Right ventricle myocardium superior (tissue), 1 donor: ENCODE measurements around the gene EXOSC7. TPM values are rescaled to one million over a fixed set of nuclear protein-coding genes. Genes with fewer than 3 reads are reported as not detected.

Experiments
- ATAC-seq: fragments of 200-7000 bp; cut with Tn5 transposase; one replicate; pipeline ENCODE4 v1.9.1; 2020; ENCODE audit warnings: mild to moderate bottlenecking; ENCODE audit not compliant: poor library complexity
- DNase-seq: peaks from one replicate; pipeline ENCODE4 v3.0.0-alpha.2; 2020
- intact Hi-C: fragments of 100-400 bp; cut with DNase I; formaldehyde crosslinking; loops from one replicate; pipeline ENCODE4 v1.11.2; 2022
- total RNA-seq: library from RNA; stranded (reverse); fragmentation: NEBNext Ultra II Directional; extraction: Animal tissue kit (Norgen Biotek cat#: 25700); gene quantifications from one replicate; pipeline ENCODE4 v1.2.1, GENCODE V29; 2021
- donor health status: DM: no; HTN: yes; CAD: no; lungs with severe emphysema.

Gene EXOSC7
- total RNA-seq, 1 donor from 2014 or later: 24.4 TPM

DNA sequence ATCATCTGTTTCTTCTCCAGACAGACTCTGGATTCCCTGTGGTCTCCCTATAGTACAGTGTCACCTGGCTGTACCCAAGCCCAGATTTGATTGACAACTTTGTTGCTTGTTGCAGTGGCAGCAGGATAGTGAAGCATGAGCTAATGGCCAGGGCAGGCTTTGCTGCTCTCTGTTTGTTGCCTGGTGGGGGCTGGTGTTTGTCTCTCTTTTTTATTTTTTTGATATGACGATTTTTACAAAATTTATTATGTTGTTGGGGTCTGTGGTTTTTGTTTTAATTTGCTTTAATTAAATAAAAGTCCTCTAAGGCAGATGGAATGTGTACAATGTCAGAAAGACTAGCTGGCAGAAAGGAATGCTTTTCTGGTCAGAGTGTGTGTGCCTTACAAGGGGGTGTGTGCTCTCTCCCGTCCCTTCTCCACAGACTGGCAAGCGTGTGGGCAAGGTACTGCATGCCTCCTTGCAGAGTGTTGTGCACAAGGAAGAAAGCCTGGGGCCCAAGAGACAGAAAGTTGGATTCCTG lies 34.8 kb downstream of the EXOSC7 start:
- DNase-seq: no peak
- peak; percentile 34 for ATAC-seq
- intact Hi-C loops: no loop called here

DNA sequence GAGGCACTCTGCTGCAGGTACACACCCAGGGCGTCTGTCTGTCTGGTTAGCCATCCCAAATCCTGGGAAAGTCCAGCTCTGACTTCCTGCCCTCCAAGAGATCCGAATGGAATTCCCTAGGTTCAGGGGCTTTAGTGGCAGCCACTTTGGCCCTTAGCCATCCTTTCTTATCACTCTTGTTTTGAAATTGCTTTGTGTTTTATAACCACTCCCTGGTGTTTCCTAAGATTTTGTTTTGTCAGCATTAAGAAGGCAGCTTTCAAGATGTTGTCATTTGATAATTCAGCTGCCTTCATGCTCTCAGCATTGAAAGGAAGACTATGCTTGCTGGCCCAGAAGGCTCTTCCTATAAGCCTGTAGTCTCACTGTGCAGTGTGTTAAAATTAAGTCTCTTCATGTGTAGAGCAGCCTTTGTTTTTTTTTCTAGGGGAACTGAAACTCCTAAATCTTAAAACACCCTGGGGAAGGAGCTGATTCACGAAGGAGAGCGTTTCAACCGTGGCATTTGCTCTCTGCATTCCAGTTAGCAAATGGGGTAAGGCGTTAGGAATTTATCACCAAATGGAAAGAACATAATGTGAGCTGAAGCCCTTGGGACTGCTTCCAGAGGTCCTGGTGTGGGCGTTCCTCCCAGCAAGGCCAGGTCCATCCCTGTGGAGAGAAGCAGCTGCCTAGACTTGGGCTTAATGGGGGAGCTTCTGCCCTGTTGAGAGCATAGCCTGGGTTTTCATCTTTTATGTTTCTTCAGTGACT lies 35.9 kb downstream of the EXOSC7 start:
- peak; percentile 78 for DNase-seq
- peak; percentile 91 for ATAC-seq
- intact Hi-C loops: no loop called here

DNA sequence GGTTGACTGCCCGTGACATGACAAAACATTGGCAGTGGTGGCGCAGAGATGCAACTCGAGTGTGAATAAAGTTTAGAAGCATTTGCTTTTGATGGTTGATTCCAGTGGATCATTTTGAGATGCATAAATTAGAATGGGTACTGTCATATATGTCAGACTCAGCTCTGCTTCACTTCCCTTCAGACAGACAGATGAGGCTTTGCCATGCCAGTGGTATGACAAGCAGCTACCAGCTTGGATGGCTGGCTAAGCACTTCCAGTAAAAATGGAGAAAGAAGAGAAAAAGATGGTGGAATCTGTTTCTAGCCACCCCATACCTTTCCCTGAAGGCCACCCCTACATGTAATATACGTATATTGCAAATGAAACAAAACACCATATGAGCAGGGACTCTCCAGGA lies 36.5 kb downstream of the EXOSC7 start:
- DNase-seq (no peak), ATAC-seq (no peak)
- intact Hi-C loops: no loop called here

DNA sequence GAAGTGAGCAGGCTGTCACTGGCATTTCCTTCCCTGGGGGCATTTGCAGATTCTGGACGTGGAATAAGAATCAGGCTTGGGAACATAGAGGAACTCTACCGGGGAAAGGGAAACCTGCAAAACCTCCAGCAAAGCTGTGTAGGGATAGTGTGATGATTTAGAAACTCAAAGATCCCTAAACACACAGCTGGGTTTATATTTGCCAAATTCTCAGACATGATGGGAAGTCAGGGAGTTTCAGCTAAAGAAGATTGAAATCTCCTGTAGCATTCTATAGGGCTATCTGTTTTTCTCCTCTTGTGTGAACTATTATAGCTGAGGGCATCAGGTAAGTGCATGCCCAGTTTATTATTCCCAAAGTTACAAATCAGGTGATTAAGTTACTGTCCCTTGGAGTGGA lies 40.9 kb downstream of the EXOSC7 start:
- ATAC-seq (no peak), DNase-seq (no peak)

DNA sequence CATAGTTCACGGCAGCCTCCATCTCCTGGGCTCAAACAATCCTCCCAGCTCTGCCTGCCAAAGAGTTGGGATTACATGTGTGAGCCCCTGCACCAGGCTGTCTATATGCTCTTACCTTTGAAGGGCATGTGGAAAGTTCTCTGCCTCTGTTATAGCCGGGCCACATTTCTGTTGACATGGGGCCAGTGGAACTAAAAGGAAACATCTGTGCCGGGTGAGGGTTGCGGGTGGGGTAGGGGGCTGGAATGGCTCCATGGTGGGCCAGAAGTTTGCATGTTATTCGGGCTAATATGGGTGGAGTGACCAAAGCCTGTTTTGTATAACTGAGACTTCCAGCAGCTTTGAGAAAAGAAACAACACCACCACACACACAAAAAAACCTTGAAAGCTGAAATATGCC lies 41.8 kb downstream of the EXOSC7 start:
- DNase-seq: no peak
- intact Hi-C loops: no loop called here
- ATAC-seq: no peak

More for the DNA sequence above, 40.9 kb downstream of the EXOSC7 start:
- intact Hi-C loops: no loop called here

DNA sequence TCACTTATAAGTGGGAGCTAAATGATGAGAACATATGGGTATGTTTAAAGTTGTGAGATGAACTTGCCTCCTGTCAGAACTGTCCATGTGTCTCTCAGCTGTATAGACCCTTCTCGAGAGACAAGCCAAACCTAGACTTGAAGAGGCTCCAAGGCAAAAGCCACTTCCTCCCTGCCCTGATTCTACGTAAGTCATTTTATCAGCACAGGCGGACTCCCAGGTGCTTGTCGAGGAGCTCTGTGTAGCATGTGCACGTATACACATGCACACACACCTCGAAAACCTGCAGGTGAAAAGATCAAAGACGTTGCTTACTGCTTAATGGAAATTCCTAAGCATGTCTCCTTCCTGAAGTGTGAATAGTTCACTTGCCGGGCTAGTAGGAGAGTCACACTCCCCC lies 44.5 kb downstream of the EXOSC7 start:
- intact Hi-C loops: no loop called here
- no peak for ATAC-seq
- no peak for DNase-seq

DNA sequence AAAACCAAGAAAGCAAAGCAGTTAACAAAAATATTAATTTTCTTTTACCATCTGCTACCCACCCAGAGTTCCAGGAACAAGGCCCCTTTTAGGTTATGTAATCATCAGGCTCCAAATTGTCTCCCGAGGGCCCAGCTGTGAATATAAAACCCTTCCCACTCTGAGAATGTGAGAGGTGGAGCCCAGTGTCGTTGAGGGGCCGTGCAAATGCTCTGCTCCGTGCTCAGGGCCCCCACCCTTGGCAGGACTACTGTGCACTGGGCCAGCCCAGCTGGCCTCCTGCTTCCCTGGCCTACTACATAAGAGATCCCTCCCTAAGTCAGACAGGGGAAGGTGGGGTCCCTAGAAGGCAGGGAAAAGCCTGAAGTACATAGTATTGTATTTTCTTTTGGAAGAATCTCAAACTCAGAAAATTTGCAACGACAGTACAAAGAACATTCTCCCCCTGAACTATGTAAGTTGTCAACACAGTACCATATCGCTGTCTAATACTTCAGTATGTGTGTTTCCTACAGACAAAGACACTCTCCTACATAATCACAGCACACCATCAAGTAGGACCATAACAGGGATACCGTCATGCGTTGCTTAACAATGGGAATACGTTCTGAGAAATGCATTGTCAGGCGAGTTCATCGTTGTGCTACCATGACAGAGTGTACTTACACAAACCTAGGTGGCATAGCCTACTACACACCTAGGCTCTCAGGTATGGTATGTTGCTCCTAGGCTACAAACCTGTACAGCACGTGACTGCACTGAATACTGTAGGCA lies 45.7 kb downstream of the EXOSC7 start:
- peak; percentile 87 for DNase-seq
- ATAC-seq: peak; percentile 75
- intact Hi-C loops: no loop called here

DNA sequence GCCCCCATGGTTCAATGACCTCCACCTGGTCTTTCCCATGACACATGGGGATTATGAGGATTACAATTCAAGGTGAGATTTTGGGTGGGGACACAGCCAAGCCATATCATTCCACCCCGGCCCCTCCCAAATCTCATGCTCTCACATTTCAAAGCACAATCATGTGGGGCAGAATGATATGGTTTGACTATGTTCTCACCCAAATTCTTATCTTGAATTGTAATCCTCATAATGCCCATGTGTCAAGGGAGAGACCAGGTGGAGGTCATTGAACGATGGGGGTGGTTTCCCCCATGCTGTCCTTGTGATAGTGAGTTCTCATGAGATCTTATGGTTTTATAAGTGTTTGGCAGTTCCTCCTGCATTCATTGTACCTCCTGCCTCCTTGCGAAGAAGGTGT lies 47.6 kb downstream of the EXOSC7 start:
- ATAC-seq: no peak
- no peak for DNase-seq

DNA sequence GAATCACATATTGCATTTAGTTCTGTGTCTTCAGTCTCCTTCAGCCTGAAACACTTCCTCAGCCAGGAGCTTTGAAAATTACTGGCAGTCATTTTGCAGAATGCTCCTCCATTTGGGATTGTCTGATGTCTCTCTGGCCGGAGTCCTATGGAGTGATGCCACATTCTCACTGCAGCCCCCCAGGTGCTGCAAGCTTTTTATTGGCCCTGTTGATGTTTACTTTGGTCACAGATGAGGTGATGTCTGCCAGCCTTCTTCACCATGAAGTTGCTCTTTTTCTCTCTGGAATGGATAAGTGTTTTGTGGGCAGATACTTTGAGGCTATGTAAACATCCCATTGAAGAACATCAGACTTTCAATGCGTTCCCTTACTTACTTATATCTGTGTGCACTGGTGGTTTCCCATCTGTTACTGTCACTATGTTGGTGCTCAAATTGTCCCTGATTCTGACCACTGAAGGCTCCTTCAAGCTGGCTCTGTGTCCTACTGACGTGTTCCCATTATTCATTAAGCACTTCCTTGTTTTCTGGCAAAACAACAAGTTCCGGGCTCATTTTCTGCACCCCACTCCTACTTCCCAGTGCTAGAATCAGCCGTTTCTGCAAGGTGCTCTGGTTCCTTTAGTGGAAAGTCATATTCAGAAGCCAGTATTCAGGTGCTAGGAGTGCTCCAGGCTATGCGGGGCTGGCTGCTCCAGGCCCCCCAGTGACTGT lies 48.7 kb downstream of the EXOSC7 start:
- intact Hi-C loops: no loop called here

More for the DNA sequence above, 47.6 kb downstream of the EXOSC7 start:
- intact Hi-C loops: no loop called here

DNA sequence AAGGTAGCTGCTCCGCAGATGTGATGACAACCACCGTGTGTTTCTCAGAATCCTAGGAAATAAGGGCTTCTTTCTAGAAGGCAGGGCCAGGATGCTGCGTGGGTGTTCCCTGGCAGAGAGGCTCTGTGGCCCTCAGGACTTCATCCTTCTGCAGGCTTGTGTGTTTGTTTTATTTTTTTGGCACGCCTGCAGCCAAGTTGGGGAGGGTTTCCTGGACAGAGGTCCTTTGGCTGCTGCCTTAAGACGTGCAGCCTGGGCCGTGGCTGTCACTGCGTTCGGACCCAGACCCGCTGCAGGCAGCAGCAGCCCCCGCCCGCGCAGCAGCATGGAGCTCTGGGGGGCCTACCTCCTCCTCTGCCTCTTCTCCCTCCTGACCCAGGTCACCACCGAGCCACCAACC lies 50.0 kb downstream of the EXOSC7 start, which contains the start of gene CLEC3B:
Gene CLEC3B, plus strand, starts transcription at position 266 of the 400 bp plus-strand sequence. Its CDS starts 60 bp downstream, at position 326.
- DNase-seq: peak; percentile 84
- intact Hi-C loops: no loop called here
- ATAC-seq: peak; percentile 75

More for the DNA sequence above, 48.7 kb downstream of the EXOSC7 start:
- ATAC-seq (peak; percentile 27), DNase-seq (no peak)

DNA sequence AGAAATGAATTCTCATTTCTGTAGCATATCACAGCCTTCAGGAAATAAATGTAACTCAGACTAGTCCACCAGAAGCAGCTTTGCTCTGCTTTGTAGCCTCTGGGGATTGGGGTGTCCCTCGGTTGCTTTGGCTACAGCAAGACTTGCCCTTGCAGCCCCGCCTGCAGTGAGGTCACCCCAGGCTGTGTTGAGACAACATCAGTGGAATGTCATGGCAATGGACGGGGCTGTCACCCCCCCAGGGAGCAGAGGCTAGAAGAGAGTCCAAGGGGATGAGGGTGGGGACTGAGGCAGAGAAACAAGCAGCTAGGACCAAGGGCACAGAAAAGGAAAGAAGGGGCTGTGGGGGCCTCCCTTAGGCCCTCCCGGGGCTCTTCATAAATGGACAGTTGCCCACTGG lies 50.9 kb downstream of the EXOSC7 start:
- intact Hi-C loops: no loop called here
- DNase-seq (peak; percentile 94), ATAC-seq (peak; percentile 82)

DNA sequence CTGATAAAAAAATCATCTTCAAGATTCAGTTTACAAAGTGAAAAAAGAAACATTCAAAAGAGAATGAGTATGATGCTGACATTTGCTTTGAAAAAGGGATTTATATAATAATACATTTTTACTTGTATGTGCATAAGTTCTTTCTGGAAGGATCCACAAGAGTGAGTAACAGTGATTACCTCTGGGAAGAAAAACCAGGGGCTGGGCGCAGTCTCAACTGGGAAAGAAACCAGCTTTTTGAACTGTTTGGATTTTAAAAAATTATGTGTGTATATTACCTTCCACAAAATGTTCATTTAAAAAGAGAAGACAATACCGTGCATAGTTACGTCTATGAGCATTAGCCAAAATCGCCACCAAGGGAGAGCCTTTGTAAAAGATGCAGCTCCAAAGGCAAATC lies 51.4 kb downstream of the EXOSC7 start:
- intact Hi-C loops: no loop called here
- ATAC-seq (no peak), DNase-seq (no peak)

DNA sequence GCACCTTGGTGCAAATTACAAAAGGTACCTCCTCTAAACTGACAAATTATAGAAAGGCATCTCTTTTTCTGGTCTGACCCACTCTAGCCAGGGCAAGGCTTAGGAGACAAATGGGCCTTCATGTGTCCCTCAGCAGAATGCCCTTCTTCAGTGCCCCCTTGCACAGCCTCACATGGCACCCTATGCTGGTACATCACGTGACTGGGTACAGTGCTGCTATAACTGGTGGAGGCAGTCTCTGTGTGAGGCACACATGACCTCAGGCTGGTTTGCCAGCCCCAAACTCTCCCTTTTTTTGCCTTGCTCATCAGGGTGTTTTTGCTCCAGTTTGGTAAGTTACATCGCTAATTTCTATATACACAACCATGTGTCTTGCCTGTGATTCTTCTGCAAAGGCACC lies 53.2 kb downstream of the EXOSC7 start:
- no peak for DNase-seq
- intact Hi-C loops: no loop called here
- no peak for ATAC-seq

DNA sequence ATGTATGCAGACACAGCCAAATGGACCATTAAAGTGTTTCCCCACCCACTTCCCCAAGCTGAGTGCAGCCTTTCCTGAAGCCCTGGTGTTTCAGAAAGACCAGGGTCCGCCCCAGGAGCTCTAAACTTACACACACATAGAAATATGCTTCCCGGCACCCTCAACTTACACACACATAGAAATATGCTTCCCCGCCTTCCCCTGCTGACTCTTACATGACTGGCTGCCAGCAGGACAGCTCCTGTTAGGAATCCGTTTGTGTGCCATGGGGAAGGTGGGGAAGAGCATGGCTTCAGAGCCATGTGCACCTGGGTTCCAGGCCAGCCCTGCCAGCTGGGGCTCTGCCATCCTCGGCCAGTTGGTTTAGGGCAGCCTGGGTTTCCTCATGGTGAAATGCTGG lies 53.6 kb downstream of the EXOSC7 start:
- ATAC-seq: no peak
- intact Hi-C loops: no loop called here
- DNase-seq: no peak

DNA sequence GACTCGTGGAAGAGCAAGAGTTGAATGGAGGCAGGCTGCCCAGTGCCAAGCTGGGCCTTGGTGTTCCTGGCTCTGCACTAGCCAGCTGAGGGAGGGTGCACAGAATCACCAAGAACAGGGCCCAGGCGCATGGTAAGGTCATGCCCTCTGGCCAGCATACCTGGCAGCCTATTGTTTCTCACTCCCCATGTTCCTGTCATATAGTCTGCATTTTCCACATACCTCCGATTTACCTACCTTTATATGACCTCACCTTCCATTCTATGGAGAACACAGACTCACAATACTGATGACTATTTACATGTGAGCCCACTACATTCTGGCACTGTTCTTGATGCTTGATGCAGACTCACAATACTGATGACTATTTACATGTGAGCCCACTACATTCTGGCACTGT lies 55.5 kb downstream of the EXOSC7 start:
- ATAC-seq: no peak
- DNase-seq: no peak
- intact Hi-C loops: no loop called here

DNA sequence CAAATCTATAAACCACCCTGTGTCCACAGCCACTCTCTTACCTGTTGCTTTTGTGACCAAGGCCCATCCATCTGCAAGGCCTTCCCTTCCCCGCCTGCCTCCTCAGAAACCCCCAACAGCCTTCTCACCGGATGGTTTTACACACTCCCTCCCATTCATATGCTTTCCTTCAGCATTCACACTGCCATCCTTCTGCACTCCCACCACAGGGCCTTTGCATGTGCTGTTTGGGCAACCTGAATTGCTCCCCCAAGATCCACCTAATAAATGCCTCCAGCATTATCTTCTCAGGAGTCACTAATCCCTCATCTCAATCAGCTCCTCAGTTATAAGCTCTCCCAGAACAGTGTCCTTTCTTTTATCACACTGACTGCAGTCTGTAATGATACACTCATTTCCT lies 56.1 kb downstream of the EXOSC7 start:
- intact Hi-C loops: no loop called here
- DNase-seq (no peak), ATAC-seq (no peak)

DNA sequence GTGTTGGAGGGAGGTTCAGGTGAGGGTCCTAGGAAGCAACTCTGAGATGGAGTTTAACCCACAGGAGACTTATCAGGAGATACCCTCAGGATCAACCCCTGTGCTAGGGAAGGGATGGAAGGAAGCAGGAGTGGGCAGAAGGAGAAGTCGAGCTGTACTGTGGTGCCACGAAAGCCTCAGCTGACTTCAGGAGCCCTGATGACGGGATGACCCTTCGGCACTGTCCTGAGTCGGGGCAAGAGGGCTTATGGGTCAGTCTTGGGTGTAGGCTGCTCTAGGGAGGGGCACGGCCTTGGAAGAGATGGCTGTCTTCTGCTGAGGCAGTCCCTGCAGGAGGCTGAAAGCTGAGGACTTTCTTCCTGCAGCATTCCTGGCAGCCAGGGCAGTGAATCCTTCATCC lies 57.7 kb downstream of the EXOSC7 start:
- no peak for ATAC-seq
- intact Hi-C loops: no loop called here

DNA sequence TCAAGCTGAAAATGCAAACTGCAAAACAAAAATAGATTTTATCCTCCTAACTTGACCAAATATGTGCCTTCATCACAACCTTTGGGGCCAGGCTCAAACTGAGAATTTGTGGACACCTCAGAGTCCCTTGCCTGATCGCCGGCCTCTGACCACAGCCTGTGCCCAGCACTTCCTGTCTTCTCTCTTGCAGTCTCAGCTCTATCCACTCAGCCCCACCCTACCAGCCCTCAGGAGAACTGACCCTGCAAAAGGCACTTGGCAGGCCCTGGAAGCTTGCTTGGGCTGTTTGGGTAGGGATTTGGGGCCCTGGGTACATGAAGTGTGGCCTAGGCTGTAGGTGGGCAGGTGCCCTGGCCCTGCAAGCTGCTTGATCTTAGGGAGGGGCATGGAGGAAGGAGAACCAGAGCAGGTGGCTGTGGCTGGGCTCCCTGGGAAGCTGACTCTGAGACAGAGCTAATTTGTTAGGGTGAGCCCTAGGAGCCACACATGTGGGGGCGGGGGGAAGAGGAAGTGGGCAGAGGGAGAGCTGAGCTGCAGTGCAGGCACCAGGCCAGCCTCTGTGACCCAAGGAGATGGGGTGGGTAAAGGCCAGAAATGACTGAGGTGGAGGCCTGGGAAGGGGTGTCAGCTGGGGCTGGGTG lies 58.7 kb downstream of the EXOSC7 start:
- ATAC-seq (peak; percentile 52), DNase-seq (peak; percentile 86)
- intact Hi-C loops: no loop called here

More for the DNA sequence above, 57.7 kb downstream of the EXOSC7 start:
- DNase-seq: no peak
